LNCaP clone FGC (cell line): ENCODE results near the gene ITPKB.

Source experiments
- DNase-seq: peaks from one replicate; pipeline ENCODE4 v3.0.0-alpha.2; 2011; ENCODE audit warnings: low read depth
- H3K4me3 ChIP-seq: 2 replicates; pipeline ENCODE4 v1.5.1; 2011; ENCODE audit warnings: mild to moderate bottlenecking, low read depth, low read length, control low read depth
- TF ChIP-seq, protein P1 (sequence below): IDR thresholded peaks from 2 replicates; pipeline ENCODE4 v1.5.1; 2012; ENCODE audit warnings: mild to moderate bottlenecking; ENCODE audit not compliant: control insufficient read depth, insufficient read depth; ENCODE audit errors: extremely low read depth

ITPKB gene

DNA sequence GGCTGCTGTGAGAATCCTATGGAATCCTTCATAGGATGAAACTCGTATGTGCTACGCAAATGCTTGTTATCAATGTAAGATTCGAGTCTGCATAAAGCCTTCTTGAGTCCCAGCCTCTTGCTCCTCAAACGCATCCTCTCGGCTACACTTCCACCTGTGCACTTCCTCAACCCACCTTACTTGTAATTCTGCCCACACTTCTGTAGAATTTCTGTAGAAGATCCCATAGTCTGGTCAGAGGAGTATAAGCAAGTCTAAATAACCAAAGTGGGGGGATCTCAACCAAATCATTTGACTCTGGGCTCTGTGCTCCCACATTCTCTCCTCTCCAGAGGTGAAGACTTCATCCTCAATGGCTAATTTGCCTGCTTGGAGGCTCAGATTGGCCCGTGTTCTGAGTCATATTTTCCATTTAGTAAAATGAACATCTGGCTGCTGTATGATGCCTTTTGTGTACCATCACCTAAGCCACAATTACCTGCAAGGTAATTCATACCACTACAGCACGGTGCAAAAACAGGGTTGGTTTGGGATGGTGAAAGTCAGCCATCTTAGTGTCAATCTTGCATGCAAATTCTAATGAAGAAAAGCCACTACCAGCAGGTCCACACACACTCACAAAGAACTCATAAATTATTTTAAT, 63.2 kb downstream of the ITPKB start:
- DNase-seq: no peak
- H3K4me3 ChIP-seq: no peak overlapping the region
- TF ChIP-seq, protein P1, sequence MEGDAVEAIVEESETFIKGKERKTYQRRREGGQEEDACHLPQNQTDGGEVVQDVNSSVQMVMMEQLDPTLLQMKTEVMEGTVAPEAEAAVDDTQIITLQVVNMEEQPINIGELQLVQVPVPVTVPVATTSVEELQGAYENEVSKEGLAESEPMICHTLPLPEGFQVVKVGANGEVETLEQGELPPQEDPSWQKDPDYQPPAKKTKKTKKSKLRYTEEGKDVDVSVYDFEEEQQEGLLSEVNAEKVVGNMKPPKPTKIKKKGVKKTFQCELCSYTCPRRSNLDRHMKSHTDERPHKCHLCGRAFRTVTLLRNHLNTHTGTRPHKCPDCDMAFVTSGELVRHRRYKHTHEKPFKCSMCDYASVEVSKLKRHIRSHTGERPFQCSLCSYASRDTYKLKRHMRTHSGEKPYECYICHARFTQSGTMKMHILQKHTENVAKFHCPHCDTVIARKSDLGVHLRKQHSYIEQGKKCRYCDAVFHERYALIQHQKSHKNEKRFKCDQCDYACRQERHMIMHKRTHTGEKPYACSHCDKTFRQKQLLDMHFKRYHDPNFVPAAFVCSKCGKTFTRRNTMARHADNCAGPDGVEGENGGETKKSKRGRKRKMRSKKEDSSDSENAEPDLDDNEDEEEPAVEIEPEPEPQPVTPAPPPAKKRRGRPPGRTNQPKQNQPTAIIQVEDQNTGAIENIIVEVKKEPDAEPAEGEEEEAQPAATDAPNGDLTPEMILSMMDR: no peak

DNA sequence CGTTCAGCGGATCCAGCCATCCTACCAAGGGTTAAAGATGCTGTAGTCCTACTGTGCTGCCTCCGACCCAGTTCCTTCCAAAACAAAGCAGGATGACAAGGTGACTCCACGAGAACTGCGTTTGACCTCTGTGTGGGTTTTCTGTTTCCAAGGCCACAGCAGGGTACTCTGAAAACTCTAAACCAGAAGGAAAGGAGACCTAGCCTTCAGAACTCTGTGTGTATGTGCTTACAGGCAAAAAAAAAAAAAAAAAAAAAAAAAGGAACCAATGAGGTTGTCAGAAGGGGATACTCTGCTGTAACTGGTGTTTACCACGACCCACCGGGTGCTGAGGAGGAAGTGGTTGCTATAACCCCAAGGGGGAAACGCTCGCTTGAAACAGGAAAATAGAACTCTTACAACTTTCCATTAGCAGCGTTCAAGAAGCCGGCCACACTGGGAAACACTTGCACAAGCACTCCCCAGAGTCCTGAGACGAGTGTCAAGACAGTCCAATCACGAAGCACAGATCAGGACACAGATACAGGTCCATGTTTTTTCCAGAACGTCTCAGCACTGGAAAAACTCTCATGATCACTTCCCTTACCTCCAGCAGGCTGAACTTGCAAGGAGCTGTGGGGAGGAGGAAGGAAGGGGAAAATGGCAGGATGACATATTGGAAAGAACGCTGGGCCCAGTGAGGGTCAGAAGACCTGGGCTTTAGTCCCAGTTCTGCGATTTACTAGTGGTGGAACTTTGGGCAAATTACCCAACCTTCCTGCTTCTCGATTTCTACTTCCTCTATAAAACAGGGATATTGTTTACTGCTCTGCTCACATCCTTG, 64.0 kb downstream of the ITPKB start:
- TF ChIP-seq, protein P1: no peak
- no peak overlapping the region for H3K4me3 ChIP-seq
- DNase-seq: peak; percentile 63

DNA sequence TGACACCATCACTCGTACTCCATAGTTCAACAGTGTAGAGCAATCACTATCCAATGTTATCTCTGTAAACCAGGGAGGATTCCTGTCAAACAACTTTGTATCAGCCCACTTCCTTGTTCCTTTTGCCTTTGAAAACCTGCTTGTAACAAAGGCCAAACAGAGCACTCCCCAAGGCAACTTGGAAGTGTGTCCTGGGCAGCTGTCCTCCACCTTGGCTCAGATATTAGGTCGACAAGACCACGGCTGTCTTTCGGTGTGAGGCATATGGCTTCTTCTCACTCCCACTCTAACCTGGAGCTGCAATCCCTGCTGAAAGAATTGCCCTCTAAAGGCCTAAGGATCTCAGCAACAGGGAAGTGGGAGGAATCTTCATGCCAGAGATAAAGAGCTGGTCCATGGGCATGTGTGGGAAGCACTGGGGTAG, 66.7 kb downstream of the ITPKB start:
- DNase-seq: peak; percentile 77
- H3K4me3 ChIP-seq: no peak overlapping the region
- TF ChIP-seq, protein P1: no peak

DNA sequence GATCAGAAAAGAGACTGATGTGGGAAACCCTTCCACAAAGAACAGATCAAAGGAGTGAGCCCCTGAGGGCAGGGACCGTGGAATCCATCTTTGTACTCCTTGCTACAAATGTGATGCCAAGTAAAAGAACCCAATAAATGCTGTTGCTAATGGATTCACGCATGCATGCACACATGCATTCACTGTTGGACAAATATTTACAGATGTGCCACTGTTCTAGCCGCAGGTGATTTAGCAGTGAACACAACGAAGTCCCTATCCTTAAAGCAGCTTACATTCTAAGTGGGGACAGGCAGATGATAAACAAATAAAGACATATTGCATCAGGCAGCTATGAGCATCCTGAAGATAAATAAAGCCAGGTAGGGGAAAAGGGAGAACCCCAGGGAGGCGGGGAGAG, 67.8 kb downstream of the ITPKB start:
- TF ChIP-seq, protein P1: no peak
- peak; percentile 70 for DNase-seq
- H3K4me3 ChIP-seq: no peak overlapping the region

DNA sequence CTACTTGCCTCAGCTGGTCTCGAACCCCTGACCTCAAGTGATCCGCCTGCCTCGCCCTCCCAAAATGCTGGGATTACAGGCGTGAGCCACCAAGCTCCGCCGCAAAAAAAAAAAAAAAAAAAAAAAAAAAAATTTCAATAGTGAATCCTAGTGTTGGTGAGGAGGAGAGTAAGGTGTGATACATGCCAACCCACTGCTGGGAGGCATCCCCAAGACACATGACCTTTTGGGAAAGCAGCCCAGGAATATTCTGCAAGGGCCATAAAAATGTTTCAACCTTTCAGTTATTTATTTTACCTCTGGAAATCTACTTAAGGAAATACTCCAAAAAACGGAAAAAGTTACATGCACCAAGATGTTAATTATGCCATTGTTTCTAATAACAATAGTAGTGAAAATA, 69.0 kb downstream of the ITPKB start:
- DNase-seq: no peak
- no peak overlapping the region for H3K4me3 ChIP-seq
- TF ChIP-seq, protein P1: no peak

DNA sequence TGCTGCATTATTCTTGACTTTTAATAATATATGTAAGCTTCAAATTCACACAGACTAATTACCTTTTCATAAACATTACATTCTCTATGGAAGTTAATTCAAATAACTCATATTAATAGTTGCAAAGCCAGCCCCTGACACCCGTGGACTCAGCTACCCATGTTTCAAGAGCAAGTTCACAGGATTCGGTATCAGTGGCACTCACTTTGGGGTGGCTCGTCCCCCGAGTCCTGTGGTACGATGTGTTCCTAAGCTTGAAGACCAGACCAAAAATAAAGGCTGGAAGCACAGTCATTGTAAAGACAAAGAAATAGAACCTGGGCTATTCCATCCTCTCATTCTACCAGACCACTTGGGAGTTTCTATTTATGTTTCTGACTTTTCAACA, 70.9 kb downstream of the ITPKB start:
- no peak for DNase-seq
- TF ChIP-seq, protein P1: no peak
- H3K4me3 ChIP-seq: no peak overlapping the region
